LoVo (cell line): ENCODE data around the gene HTR5A.

Experiments
- DNase-seq: peaks from one replicate; pipeline ENCODE4 v3.0.0-alpha.2; 2016; ENCODE audit warnings: low spot score

Gene HTR5A

GRCh38 chr7:155090684-155091083 is 20.6 kb downstream of the HTR5A start:
- DNase-seq = no peak

GRCh38 chr7:155093596-155093995 is 23.5 kb downstream of the HTR5A start:
- no peak for DNase-seq

- DNase-seq = no peak
These were observed 24.6 kb downstream of the HTR5A start for GRCh38 chr7:155094636-155095135.

- DNase-seq = peak; percentile 11
These were observed 27.2 kb downstream of the HTR5A start for GRCh38 chr7:155097338-155097737.

- no peak for DNase-seq
These were observed 33.7 kb downstream of the HTR5A start for GRCh38 chr7:155103839-155104238.

GRCh38 chr7:155104913-155105312 is 34.8 kb downstream of the HTR5A start:
- DNase-seq = peak; percentile 42

GRCh38 chr7:155106356-155106755 is 36.2 kb downstream of the HTR5A start:
- no peak for DNase-seq

GRCh38 chr7:155107126-155107525 is 37.0 kb downstream of the HTR5A start:
- DNase-seq = no peak

- DNase-seq = no peak
These were observed 38.2 kb downstream of the HTR5A start for GRCh38 chr7:155108144-155108901.

GRCh38 chr7:155109121-155109520 is 39.0 kb downstream of the HTR5A start:
- DNase-seq = no peak

GRCh38 chr7:155115288-155115687 is 45.2 kb downstream of the HTR5A start:
- DNase-seq = no peak

GRCh38 chr7:155119801-155120382 is 49.8 kb downstream of the HTR5A start:
- DNase-seq = no peak

- DNase-seq = no peak
These were observed 50.3 kb downstream of the HTR5A start for GRCh38 chr7:155120460-155120859.

- no peak for DNase-seq
These were observed 52.7 kb downstream of the HTR5A start for GRCh38 chr7:155122831-155123230.

- DNase-seq = no peak
These were observed 53.3 kb downstream of the HTR5A start for GRCh38 chr7:155123413-155123812.

GRCh38 chr7:155124706-155125105 is 54.6 kb downstream of the HTR5A start:
- no peak for DNase-seq

GRCh38 chr7:155129186-155129585 is 59.1 kb downstream of the HTR5A start:
- no peak for DNase-seq

- no peak for DNase-seq
These were observed 59.7 kb downstream of the HTR5A start for GRCh38 chr7:155129789-155130188.

GRCh38 chr7:155130493-155130892 is 60.4 kb downstream of the HTR5A start:
- DNase-seq = no peak

GRCh38 chr7:155131090-155131489 is 61.0 kb downstream of the HTR5A start:
- no peak for DNase-seq

GRCh38 chr7:155132431-155132830 is 62.3 kb downstream of the HTR5A start:
- no peak for DNase-seq

GRCh38 chr7:155136619-155137243 is 66.6 kb downstream of the HTR5A start:
- DNase-seq = no peak
